ENCODE data around the gene EPHA2. TPM values are rescaled to one million over a fixed set of nuclear protein-coding genes. Genes with fewer than 3 reads are reported as not detected.

The EPHA2 gene
- total RNA-seq, 2 donors from 2014 or later: 20.3 to 32.9 TPM

GRCh38 chr1:16092923-16093511 lies 62.9 kb downstream of the EPHA2 start:
- TF ChIP-seq CTCF (IDR thresholded peaks at IDR 0.05): no peak
- no peaks in the 10 kb centered on the region for H3K36me3 ChIP-seq
- ATAC-seq (ENCODE audit: insufficient number of reproducible peaks, low FRiP score, low read depth): no peak

GRCh38 chr1:16092097-16092922 lies 63.6 kb downstream of the EPHA2 start:
- no peak for DNase-seq (ENCODE audit: low spot score)
- ATAC-seq (ENCODE audit: insufficient number of reproducible peaks, low FRiP score, low read depth): no peak
- H3K27ac ChIP-seq: no peak overlapping the region

More at GRCh38 chr1:16092923-16093511, 62.9 kb downstream of the EPHA2 start:
- Histone ChIP-seq H3K4me1 (ENCODE audit: control insufficient read depth in 1 of 2, low read depth in 2 of 2) (no peaks in the 10 kb centered on the region), H3K27me3 (replicated peaks; ENCODE audit: insufficient read depth) (no peaks in the 10 kb centered on the region), H3K4me3 (no peak overlapping the region), H3K9me3 (no peaks in the 10 kb centered on the region), H3K27ac (no peak overlapping the region)
- DNase-seq (ENCODE audit: low spot score): no peak

GRCh38 chr1:16091296-16091695 lies 64.6 kb downstream of the EPHA2 start:
- Histone ChIP-seq H3K9me3 (no peaks in the 10 kb centered on the region), H3K27ac (no peak overlapping the region), H3K4me1 (ENCODE audit: control insufficient read depth in 1 of 2, low read depth in 2 of 2) (no peaks in the 10 kb centered on the region), H3K27me3 (replicated peaks; ENCODE audit: insufficient read depth) (no peaks in the 10 kb centered on the region), H3K4me3 (no peak overlapping the region), H3K36me3 (no peaks in the 10 kb centered on the region)
- no peak for DNase-seq (ENCODE audit: low spot score)
- ATAC-seq (ENCODE audit: insufficient number of reproducible peaks, low FRiP score, low read depth): no peak
- TF ChIP-seq CTCF (IDR thresholded peaks at IDR 0.05): no peak

More at GRCh38 chr1:16092097-16092922, 63.6 kb downstream of the EPHA2 start:
- H3K36me3 ChIP-seq: no peaks in the 10 kb centered on the region
- no peak for TF ChIP-seq CTCF (IDR thresholded peaks at IDR 0.05)
- H3K27me3 ChIP-seq (replicated peaks; ENCODE audit: insufficient read depth): no peaks in the 10 kb centered on the region
- no peaks in the 10 kb centered on the region for H3K9me3 ChIP-seq
- no peak overlapping the region for H3K4me3 ChIP-seq
- no peaks in the 10 kb centered on the region for H3K4me1 ChIP-seq (ENCODE audit: control insufficient read depth in 1 of 2, low read depth in 2 of 2)

- DNase-seq (ENCODE audit: low spot score) (no peak), ATAC-seq (ENCODE audit: insufficient number of reproducible peaks, low FRiP score, low read depth) (no peak)
- no peak overlapping the region for H3K27ac ChIP-seq
- H3K36me3 ChIP-seq: no peaks in the 10 kb centered on the region
- no peaks in the 10 kb centered on the region for H3K27me3 ChIP-seq (replicated peaks; ENCODE audit: insufficient read depth)
- no peaks in the 10 kb centered on the region for H3K9me3 ChIP-seq
- no peak for TF ChIP-seq CTCF (IDR thresholded peaks at IDR 0.05)
- H3K4me3 ChIP-seq: no peak overlapping the region
- no peaks in the 10 kb centered on the region for H3K4me1 ChIP-seq (ENCODE audit: control insufficient read depth in 1 of 2, low read depth in 2 of 2)
Observed at GRCh38 chr1:16090076-16090826, 65.6 kb downstream of the EPHA2 start.

GRCh38 chr1:16088996-16089395 lies 66.9 kb downstream of the EPHA2 start:
- H3K4me1 ChIP-seq (ENCODE audit: control insufficient read depth in 1 of 2, low read depth in 2 of 2): no peaks in the 10 kb centered on the region
- H3K36me3 ChIP-seq: no peaks in the 10 kb centered on the region
- H3K27me3 ChIP-seq (replicated peaks; ENCODE audit: insufficient read depth): no peaks in the 10 kb centered on the region
- H3K4me3 ChIP-seq: no peak overlapping the region
- H3K27ac ChIP-seq: no peak overlapping the region
- H3K9me3 ChIP-seq: no peaks in the 10 kb centered on the region
- no peak for DNase-seq (ENCODE audit: low spot score)
- TF ChIP-seq CTCF (IDR thresholded peaks at IDR 0.05): no peak
- ATAC-seq (ENCODE audit: insufficient number of reproducible peaks, low FRiP score, low read depth): no peak
